Posterior vena cava (tissue), 2 donors: ENCODE results near the gene SYNPR. TPM values are rescaled to one million over a fixed set of nuclear protein-coding genes. Genes with fewer than 3 reads are reported as not detected.
"Not testable (repeated sequence)": the region's sequence is repeated elsewhere in the genome, so short reads cannot be mapped to it uniquely, and the experiment has no call there.

Experiments
- DNase-seq: peaks from one replicate; pipeline ENCODE4 v3.0.0-alpha.2; 2020; ENCODE audit warnings: low spot score
- intact Hi-C, 2 donors: fragments of 100-400 bp; cut with DNase I; formaldehyde crosslinking; loops; one replicate each; pipeline versions ENCODE4 v1.14.1 to v1.14.2; 2022 to 2023
- total RNA-seq, 2 donors: library from RNA; stranded (reverse); fragmentation: NEBNext Ultra II Directional; extraction: Animal tissue kit (Norgen Biotek cat#: 25700); gene quantifications; one replicate each; pipeline ENCODE4 v1.2.1, GENCODE V29; 2021
- donor health status: DM: yes; HTN: yes; CAD: no.
- donor health status: DM: yes; HTN: yes; CAD: no.

Gene SYNPR
- total RNA-seq, 2 donors from 2014 or later, result not detected

DNA sequence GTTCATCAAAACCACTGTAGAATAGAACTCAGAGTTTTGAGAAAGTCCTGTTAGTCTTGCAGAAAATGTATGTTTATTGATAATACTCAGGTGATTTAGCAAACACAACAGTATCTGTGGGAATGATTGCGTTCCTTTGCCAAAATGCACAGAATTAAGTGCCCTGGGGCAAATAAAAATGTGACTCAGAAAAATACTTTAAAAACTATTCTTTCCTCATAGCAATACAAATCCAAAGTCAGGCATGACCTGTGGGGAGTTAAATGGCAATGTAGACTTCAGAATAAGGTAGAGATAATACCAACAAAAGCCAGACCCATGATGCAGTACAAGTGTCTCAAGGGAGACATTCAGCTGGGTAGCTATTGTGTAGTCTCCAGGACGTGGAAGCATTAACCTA is 302.0 kb downstream of the SYNPR start:
- DNase-seq, result no peak
- intact Hi-C loops, result no loop called here

DNA sequence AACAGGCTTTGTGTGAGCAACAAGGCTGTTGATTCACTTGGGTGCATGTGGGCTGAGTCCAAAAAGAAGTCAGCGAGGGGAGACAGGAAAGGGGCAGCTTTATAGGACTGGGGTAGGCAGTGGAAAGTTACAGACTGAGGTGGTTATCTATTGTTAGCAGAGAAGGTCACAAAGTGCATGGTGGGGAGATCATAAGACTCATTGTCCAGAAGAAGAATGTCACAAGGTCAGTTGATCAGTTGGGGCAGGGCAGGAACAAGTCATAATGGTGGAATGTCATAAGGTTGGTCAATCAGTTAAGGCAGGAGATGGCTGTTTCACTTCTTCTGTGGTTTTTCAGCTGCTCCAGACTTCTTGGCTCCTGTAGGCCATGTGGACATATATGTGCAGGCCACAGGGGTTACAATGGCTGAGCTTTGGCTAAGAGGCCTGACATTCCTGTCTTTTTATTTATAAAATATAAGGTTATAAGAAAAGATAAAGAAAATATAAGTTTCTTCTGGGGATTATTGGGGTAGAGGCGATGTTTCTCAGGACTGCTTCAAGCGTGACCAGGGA is 304.9 kb downstream of the SYNPR start:
- intact Hi-C loops, result no loop called here
- no peak for DNase-seq

DNA sequence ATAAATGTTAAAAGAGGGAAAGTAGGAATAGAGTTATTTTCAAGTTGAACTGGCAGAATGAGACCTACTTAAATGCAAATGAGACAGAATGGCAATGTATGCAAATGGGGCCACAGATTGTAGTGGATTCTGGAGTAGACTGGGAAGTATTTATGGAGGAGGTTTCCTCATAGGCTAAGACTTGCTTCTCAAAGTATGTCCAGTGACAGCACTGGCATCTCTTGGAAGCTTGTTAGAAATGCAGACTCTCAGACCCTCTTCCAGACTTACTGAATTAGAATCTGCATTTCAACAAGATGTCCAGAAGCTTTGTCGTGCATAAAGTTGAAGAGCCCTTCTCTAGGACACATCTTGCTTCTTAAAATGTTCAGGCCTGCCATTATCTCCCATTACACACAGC is 306.6 kb downstream of the SYNPR start:
- intact Hi-C loops, result no loop called here
- no peak for DNase-seq

DNA sequence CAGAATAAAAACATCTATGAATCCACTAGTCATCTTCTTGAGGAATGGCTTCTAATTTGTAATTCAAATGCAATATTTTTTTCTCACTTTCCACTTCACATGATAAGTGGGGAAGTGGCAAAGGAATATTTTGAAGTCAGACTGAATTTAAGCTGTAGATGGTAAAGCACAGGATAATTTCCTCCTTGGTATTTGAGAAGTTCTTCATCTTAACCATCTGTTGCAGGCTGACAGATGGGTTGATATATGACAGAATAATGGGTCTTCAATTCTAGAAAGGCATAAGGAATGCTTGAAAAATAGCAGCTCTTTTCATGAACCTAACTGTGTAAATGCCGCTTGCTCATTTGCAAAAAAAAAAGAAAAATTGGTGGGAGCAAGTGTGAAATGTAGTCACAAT is 307.8 kb downstream of the SYNPR start:
- no peak for DNase-seq
- intact Hi-C loops, result no loop called here

DNA sequence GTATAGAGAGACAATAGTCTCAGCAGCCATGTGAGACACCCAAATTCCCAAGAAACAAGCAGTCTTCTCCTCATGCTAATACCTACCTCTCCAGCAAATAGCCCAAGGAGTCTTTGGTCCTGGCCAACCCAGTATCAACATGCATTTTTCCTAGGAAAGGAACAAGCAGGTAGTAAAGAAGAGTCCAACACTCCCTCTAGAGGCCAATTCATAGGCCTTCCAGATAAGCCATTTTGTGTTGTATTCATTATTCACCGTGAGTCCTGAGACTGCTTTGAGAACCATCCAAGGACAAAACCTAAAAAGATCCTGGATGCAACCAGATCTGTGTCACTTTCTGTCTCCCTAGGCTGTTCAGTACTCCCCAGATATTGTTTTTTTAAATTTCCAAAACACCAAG is 310.8 kb downstream of the SYNPR start:
- intact Hi-C loops, result no loop called here
- no peak for DNase-seq

DNA sequence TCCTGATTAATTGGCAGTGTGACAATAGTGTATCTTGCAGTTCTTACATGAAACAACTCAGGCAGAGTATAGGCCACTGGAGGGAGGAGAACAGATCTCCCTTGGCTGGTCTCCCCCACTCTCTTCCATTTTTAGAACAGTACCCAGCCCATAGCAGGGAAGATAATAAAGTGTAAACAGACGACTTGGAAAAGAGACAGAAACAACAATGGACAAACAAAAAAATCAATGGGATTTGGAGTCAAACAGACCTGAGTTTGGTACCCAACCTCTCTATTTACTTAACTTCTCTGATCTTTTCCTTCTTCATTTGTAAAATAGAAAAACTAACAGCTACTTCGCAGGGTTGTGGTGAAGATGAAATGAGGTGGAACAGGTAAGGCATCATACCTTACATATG is 315.7 kb downstream of the SYNPR start:
- intact Hi-C loops, result no loop called here
- DNase-seq, result no peak

DNA sequence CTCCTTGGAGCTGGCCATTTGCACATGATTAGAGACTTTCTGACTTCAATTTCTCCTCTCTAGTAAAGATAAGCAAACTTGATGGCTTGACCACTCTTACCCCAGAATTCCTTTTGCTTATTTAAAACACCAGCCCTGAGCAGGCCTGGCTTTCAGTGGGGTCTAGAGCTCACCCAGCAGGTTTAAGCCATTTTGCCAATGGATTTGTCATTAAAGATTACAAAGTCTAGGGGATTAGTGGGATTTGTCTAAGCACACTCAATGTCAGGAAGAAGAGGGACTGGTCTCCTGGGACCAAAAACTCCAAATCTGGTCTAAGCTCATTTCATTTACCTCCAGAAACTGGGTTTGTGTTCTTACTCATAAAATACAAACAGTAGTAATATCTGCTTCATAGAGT is 317.1 kb downstream of the SYNPR start:
- intact Hi-C loops, result no loop called here
- DNase-seq, result no peak

DNA sequence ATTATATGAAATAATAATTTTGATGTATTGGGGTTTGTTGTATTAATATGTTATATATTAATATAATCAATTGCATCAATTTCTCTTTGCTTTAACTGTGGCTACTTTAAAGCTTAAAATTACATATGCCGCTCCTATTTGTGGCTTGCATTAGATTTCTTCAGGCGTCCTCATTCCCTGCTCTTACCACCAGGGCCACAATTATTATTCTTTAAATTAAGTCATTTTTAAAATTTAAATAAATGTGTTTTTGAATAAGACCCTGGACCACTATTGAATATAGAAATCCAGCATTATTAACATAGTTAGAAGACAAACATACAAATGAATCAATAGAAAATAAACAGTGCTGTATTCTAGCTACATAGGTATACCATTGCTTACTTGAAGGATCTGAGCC is 318.9 kb downstream of the SYNPR start:
- DNase-seq, result no peak
- intact Hi-C loops, result no loop called here

DNA sequence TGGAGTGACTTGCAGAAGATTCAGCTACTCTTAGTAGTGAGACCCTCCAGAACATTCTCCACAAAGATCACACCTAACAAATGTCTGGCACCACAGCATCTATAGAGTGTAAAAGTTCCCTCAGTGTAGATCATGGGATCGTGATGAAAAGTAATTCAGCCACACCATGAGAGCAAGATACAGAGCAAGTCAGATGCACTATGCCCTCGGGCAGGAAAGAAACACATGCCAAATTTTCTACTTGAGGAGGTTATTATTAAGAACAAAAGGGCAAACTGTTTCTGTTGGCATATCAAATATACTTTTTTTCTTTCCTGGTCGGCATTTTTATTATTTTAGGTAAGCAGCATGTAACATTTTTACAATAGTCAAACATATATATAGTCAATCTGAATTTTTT is 329.6 kb downstream of the SYNPR start:
- no peak for DNase-seq
- intact Hi-C loops, result no loop called here

DNA sequence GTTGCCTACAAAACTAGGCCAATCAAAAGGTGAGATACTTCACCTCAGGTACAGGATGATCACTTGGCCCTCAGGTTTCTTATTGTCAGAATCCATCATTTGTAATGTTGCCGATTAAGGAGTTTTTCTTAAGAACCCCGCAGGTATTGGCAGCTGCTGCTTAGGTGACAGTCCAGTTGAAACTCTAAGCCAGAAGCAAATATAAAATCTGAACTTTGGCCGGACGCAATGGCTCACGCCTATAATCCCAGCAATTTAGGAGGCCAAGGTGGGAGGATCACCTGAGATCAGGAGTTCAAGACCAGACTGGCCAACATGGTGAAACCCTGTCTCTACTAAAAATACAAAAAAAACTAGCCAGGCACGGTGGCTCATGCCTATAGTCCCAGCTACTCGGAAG is 331.3 kb downstream of the SYNPR start:
- intact Hi-C loops, result no loop called here
- DNase-seq, result no peak

DNA sequence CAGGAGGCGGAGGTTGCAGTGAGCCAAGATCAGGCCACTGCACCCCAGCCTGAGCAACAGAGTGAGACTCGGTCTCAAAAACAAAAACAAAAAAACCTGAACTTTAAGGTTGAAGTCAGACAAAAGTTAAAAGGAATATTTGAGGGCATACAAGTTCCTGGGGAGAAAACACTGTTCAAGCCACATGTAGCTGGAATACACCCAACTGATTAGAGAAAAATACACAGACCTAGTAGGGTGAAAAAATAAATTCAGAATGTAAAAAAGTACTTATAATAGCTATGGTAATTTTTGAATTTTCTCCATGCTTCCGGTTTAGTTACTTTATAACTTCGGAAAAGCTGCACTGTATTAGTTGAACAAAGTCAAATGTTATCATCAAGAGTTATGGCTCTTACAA is 331.7 kb downstream of the SYNPR start:
- intact Hi-C loops, result no loop called here
- no peak for DNase-seq

DNA sequence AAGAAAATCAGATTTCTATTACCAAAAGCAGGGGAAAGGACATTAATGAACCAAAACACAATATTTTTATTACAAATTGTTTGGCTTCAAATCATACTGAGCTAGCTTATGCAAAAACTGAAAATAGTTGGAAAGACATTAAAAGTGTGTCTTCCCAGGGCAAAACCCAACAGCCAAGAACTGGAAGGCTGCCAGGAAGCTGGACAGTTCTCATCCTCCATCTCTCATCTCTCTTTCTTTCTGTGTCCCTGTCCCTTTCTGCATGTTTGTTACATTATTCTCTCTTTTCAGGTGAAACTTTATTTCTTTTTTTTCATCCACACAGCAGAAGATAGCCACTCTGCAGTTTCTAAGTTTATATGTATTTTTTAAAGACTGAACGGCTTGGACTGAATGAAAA is 333.3 kb downstream of the SYNPR start:
- intact Hi-C loops, result no loop called here
- DNase-seq, result no peak

DNA sequence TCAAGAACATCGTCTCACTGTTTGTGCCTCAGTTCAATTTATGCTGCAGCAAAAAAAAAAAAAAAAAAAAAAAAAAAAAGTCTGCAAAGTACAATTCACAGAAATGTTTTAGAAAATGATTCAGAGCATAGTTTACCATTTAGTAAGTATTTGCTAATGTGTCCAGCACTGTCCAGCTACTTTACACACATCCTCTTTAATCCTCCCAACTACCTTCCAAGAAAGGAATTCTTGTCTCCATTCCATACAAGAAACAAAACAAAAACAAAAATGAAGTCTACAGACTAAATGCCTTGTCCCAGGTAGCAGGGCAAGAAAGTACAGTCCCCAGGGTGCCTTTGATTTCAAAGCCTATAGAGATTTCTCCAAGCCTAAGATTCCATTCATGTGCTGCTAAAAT is 335.5 kb downstream of the SYNPR start:
- no peak for DNase-seq
- intact Hi-C loops, result no loop called here

DNA sequence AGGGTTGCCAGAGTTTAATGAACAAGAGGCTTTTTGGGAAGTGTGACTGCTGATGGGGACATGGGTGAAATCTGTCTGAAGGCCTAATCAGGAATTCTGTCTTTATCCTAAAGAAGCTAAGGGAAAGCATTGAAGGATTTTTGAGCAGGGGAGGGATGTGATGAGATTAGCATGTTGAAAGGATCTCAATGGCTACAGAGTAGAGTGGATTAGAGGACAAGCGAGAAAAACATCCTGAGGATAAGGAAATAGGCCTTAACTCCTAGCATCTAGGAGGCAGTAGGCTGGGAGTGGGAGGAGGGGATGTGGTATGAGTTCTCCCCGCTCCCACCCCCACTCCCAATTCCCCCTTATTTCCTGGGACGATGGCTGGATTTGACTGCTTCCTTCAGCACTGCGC is 339.3 kb downstream of the SYNPR start:
- no peak for DNase-seq
- intact Hi-C loops, result no loop called here

DNA sequence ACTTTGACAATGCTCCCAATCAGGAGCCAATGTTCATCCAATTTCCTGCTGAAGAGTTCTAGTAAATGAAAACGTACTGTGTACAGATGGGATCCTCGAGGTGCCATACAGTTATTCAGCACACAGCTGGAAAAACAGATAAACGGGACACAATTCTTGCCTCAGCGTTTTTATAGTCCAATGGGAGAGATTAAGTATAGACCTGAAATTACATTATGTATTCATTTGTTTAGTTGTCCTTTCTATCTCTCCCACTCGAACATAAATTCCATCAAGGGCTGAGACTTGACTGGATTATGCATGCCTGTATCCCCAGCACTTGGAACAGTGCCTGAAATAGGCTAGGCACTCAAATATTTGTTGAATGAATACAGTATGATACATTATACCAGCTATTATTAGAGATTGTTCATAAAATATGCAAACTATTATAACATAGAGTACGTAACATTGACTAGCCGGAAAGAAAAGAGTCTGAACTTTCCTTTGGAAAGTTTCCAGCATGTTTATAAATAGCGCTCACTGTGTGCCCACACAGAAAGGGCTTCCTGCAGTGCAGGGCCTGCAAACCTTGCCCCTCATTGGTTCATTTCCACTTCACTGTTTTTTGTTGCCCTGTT is 346.9 kb downstream of the SYNPR start:
- no peak for DNase-seq
- intact Hi-C loops, result no loop called here

DNA sequence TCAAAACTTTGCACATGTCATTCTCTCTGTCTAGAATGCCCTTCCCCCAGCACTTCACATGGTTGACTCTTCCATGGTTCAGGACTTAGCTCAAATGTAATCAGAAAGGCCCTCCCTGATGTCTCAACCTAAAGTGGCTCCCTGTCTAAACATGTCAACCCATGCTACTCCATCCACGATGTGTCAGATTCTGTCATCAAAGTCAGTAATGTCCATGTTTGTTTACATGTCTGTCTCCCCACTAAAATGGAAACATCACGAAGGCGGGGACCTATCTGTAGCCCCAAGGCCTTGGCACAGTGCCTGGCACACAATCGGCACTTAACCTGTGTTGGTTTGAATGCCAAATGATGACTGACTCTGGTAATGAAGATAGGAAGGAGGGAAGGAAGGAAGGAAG is 353.6 kb downstream of the SYNPR start:
- DNase-seq, result no peak
- intact Hi-C loops, result no loop called here

DNA sequence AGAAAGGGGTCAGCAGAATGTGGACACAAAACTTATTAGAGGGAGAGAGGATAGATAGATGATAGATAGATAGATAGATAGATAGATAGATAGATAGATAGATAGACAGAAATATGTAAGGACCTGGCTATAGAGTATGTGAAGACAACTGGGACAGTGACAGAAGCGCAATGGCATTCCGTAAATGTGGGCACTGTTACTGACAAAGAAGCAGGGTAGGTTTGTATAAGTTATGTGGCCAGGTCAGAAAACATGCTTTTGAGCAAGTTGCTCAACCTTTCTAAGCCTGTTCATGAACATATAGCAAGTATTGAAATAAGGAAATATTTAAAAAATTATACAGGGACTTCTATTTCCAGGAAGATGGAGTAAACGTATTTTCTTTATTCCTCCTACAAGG is 357.1 kb downstream of the SYNPR start:
- no peak for DNase-seq
- intact Hi-C loops, result no loop called here

DNA sequence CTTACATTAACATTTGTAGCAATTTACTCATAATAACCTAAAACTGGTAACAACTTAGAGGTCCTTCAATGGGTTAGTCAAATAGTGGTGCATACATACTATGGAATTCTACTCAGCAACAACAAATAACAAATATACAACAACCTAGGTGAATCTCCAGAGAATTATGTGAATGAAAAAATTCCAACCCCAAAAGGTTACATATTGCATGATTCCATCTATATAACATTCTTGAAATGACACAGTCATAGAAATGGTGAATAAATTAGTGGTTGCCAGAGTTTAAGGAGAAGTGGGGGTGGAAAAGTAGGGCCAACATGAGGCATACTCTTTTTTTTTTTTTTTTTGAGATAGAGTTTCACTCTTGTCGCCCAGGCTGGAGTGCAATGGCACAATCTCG is 361.7 kb downstream of the SYNPR start:
- no peak for DNase-seq
- intact Hi-C loops, result no loop called here

DNA sequence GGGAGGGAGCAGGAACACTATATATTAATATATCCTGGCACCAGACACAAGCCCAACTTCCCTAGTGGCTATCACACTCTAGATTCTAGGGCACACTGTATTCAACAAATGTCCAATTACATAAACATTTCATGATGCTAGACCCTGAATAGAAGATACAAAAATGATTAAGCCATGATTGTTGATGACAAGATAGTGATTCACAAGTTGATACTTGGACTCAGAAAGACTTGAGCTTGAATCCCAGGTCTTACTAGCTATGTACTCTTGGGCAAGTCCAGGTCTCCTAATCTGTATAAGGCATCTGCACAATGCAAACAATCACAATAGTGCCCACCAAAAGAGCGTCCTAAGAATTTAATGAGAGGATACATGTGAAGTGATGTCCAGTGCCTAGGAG is 364.4 kb downstream of the SYNPR start:
- intact Hi-C loops, result no loop called here

DNA sequence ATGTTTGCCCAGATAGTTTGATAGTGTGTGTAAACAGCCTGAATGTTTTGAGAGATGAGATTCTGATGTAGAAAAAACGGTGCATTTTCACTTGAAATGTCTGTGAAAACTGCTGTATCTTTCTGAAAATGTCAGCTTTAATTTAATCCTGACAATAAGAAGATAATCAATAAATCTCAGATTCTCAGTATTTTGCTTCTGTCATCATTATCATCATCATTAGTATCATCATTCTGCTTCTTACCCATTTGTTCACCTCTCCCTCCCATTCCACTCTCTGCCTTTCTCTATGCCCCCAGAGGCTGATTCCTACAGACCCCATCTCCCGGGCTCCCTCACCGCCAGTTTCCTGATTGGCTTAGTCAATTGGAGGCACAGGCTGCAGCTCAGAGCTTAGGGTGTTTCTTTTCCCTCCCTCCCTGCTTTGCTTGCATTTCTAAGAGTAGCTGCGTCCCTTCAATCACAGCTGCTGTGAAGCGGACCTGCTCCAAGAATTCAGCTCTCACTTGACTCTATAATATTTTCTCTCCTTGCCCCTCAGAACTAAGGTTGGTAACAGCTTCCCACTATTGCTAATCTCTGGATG is 366.2 kb downstream of the SYNPR start:
- intact Hi-C loops, result no loop called here
- DNase-seq, result no peak

More for the DNA sequence above, 364.4 kb downstream of the SYNPR start:
- DNase-seq, result no peak

DNA sequence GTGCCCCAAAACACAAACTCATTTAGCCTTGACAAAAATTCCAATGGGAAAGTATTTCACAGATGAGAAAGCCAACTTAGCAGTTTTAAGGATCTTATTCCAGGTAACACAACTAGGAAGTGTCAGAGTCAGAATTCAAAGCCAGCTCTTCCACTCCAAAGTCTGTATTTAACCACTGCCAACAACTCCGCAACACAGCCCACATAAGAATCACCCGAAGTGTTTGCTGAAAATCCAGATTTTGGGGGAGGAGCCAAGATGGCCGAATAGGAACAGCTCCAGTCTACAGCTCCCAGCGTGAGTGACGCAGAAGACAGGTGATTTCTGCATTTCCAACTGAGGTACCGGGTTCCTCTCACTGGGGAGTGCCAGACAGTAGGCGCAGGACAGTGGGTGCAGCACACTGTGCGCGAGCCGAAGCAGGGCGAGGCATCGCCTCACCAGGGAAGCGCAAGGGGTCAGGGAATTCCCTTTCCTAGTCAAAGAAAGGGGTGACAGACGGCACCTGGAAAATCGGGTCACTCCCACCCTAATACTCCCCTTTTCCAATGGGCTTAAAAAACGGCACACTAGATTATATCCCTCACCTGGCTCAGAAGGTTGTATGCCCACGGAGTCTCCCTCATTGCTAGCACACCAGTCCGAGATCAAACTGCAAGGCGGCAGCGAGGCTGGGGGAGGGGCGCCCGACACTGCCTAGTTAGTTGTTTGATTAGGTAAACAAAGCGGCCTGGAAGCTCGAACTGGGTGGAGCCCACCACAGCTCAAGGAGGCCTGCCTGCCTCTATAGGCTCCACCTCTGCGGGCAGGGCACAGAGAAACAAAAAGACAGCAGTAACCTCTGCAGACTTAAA is 367.0 kb downstream of the SYNPR start:
- peak; percentile 69 for DNase-seq
- intact Hi-C loops, result not testable (repeated sequence)
